T-cell (primary cell): Measurements from ENCODE around the gene MYO5C. TPM values are rescaled to one million over a fixed set of nuclear protein-coding genes. Genes with fewer than 3 reads are reported as not detected.

Source experiments
- ATAC-seq, 4 experiments: fragments of 200-7000 bp in 3 of 4; fragments of 150-1000 bp in 1 of 4; cut with Tn5 transposase; replicated peaks in 1 of 4; 1 replicate in 3 of 4; 2 replicates in 1 of 4; pipeline ENCODE4 v1.10.0; 2021; ENCODE audit warnings: moderate library complexity in 3 of 4, mild to moderate bottlenecking in 2 of 4, moderate number of reproducible peaks in 1 of 4
- CTCF ChIA-PET, 2 donors: fragments of 300-600 bp; sonication (Branson Sonifier 250); formaldehyde crosslinking; loops; one replicate each; lab custom pipeline; 2022; ENCODE audit warnings: antibody characterized with exemption in 2 of 2; lab: Charles Lee
- POLR2A ChIA-PET, 2 donors: fragments of 300-600 bp; sonication (Branson Sonifier 250); formaldehyde crosslinking; loops; one replicate each; lab custom pipeline; 2022; ENCODE audit warnings: antibody characterized with exemption in 2 of 2; lab: Charles Lee
- DNase-seq, 35 experiments: peaks; one replicate each; pipeline versions ENCODE4 v3.0.0 to v3.0.0-alpha.2; 2013 to 2023
- H3K27ac ChIP-seq: one replicate; pipeline ENCODE4 v1.5.1; 2013; ENCODE audit warnings: low read length
- H3K27me3 ChIP-seq, 2 experiments: replicated peaks in 1 of 2; 1 replicate in 1 of 2; 2 replicates in 1 of 2; pipeline versions ENCODE4 v1.6.1 to v1.7.0; 2013; ENCODE audit warnings: low read length in 1 of 2, mixed read lengths in 1 of 2; ENCODE audit not compliant: control insufficient read depth in 2 of 2, insufficient read depth in 2 of 2; ENCODE audit errors: extremely low read depth in 1 of 2
- H3K36me3 ChIP-seq, 2 donors: 1 replicate in 1 of 2; 2 replicates in 1 of 2; pipeline versions ENCODE4 v1.6.1 to v1.7.0; 2013; ENCODE audit warnings: low read length in 1 of 2; ENCODE audit not compliant: control insufficient read depth in 2 of 2, insufficient read depth in 1 of 2; ENCODE audit errors: extremely low read depth in 1 of 2
- H3K4me1 ChIP-seq, 2 experiments: 1 replicate in 1 of 2; 2 replicates in 1 of 2; pipeline versions ENCODE4 v1.6.1 to v1.7.0; 2013; ENCODE audit warnings: low read length in 2 of 2, mixed read lengths in 1 of 2; ENCODE audit not compliant: insufficient read depth in 2 of 2, control insufficient read depth in 1 of 2; ENCODE audit errors: extremely low read depth in 1 of 2
- H3K4me3 ChIP-seq, 2 donors: 1 replicate in 1 of 2; 2 replicates in 1 of 2; pipeline versions ENCODE4 v1.5.1 to v1.7.0; 2013; ENCODE audit warnings: mild to moderate bottlenecking in 2 of 2, low read length in 1 of 2, moderate library complexity in 1 of 2; ENCODE audit not compliant: control insufficient read depth in 1 of 2; ENCODE audit errors: extremely low read depth in 1 of 2
- H3K9me3 ChIP-seq: 2 replicates; pipeline ENCODE4 v1.7.0; 2013
- H3K27ac Mint-ChIP-seq, 2 donors: one replicate each; pipeline ENCODE4 v1.8.0; 2020 to 2021; ENCODE audit warnings: mild to moderate bottlenecking in 2 of 2, mixed read lengths in 2 of 2
- H3K27me3 Mint-ChIP-seq, 2 donors: one replicate each; pipeline ENCODE4 v1.8.0; 2021 to 2022; ENCODE audit warnings: mixed read lengths in 2 of 2
- H3K36me3 Mint-ChIP-seq: one replicate; pipeline ENCODE4 v1.8.0; 2021; ENCODE audit warnings: mixed read lengths
- H3K4me1 Mint-ChIP-seq, 3 donors: one replicate each; pipeline ENCODE4 v1.8.0; 2020 to 2022; ENCODE audit warnings: mixed read lengths in 3 of 3, mild to moderate bottlenecking in 1 of 3
- H3K4me3 Mint-ChIP-seq, 3 donors: one replicate each; pipeline ENCODE4 v1.8.0; 2020 to 2022; ENCODE audit warnings: mild to moderate bottlenecking in 3 of 3, mixed read lengths in 3 of 3, moderate library complexity in 3 of 3
- H3K9me3 Mint-ChIP-seq, 3 donors: one replicate each; pipeline ENCODE4 v1.8.0; 2020 to 2022; ENCODE audit warnings: mixed read lengths in 3 of 3
- WGBS: methylation state at CpG from one replicate; pipeline ENCODE4 v1.1.5; 2013; ENCODE audit warnings: missing lambda C conversion rate; ENCODE audit not compliant: insufficient coverage; 5-methylcytosine and 5-hydroxymethylcytosine counted together
- total RNA-seq, 35 experiments: library from RNA in 6 of 35; stranded (reverse) in 6 of 35; fragments of 120-200 nt in 1 of 35; gene quantifications; one replicate each; pipeline versions ENCODE4 v1.2.1 to v1.2.4 and lab custom pipeline; 2013 to 2026

The MYO5C gene
- total RNA-seq, 5 donors from 2014 or later (not counting 1 experiment from before 2014, with no cell fraction given), result 0.33 to 0.73 (median 0.53) TPM

DNA sequence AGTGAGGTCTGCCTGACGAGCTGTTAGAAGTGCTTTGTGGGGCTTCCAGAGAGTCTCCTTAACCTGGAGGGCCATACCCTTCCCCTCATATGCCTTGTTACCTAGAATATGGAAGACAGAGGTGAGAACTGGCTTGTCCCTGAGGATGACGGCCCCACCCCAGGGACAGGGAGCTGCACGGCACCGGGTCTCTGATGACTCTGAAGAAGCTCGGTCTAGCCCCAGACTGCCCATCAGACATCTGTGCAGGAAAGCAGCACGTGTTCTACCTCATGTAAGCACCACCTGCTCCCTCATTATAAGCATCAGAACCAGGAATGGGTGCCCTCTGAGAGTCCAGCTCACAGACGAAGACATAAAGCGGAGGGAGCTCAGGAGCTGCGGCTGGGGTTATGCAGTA, 18.0 kb downstream of the MYO5C start:
- no peak overlapping the region for H3K4me3 Mint-ChIP-seq
- CTCF ChIA-PET, result no interaction called here
- H3K27ac Mint-ChIP-seq, result no peak overlapping the region
- POLR2A ChIA-PET, result interaction anchor here in 1 of 2 donors (0.9 kb wide), 1 partner anchor 447 kb away, joined by 4 read pairs; no protein-coding TSS in a partner anchor
- H3K27ac ChIP-seq, result no peak overlapping the region
- ATAC-seq (no peak), DNase-seq (no peak)
- 97% methylated on average over 6 of the region's 9 CpGs for WGBS
- no peaks in the 10 kb centered on the region for H3K36me3 ChIP-seq
- H3K9me3 ChIP-seq, result no peaks in the 10 kb centered on the region
- peaks cover 4 to 6% of the 10 kb centered on the region in 2 donors for H3K27me3 Mint-ChIP-seq
- no peaks in the 10 kb centered on the region for H3K9me3 Mint-ChIP-seq
- H3K27me3 ChIP-seq, result no peaks in the 10 kb centered on the region
- H3K4me3 ChIP-seq, result no peak overlapping the region
- H3K4me1 Mint-ChIP-seq, result no peaks in the 10 kb centered on the region
- no peaks in the 10 kb centered on the region for H3K4me1 ChIP-seq
- no peaks in the 10 kb centered on the region for H3K36me3 Mint-ChIP-seq

DNA sequence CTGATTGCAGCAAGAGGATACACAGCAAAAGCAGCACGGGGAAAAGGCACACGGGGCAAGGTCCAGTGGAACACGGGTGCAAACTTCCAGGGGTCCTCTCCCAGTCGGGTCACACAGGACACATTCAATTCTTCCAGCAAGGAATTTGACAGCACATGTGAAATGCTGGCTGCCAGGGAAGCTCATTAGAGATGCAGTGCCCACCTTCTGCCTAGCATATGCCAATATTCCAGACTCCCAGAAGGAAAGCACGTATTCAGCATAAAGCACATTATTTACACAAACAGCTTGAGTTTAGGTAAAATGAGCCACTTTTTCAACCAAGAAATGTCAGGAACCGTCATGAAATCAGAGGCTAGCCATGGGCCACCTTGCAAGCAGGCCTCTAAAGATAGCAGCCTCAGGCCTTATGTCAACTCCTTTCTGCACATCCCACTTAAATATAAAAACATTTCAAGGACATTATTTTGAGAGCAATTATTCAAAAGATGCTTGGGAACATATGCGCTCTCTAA, 19.3 kb downstream of the MYO5C start:
- no peak overlapping the region for H3K4me3 ChIP-seq
- Mint-ChIP-seq H3K27ac (no peak overlapping the region), H3K9me3 (no peaks in the 10 kb centered on the region), H3K27me3 (peaks cover 4 to 6% of the 10 kb centered on the region in 2 donors), H3K4me3 (no peak overlapping the region), H3K4me1 (no peaks in the 10 kb centered on the region), H3K36me3 (no peaks in the 10 kb centered on the region)
- 82% methylated on average over 6 of the region's 7 CpGs for WGBS
- no peaks in the 10 kb centered on the region for H3K36me3 ChIP-seq
- POLR2A ChIA-PET, result no interaction called here
- H3K27ac ChIP-seq, result no peak overlapping the region
- H3K27me3 ChIP-seq, result no peaks in the 10 kb centered on the region
- no peak for DNase-seq
- H3K9me3 ChIP-seq, result no peaks in the 10 kb centered on the region
- CTCF ChIA-PET, result no interaction called here
- H3K4me1 ChIP-seq, result no peaks in the 10 kb centered on the region
- ATAC-seq, result no peak

DNA sequence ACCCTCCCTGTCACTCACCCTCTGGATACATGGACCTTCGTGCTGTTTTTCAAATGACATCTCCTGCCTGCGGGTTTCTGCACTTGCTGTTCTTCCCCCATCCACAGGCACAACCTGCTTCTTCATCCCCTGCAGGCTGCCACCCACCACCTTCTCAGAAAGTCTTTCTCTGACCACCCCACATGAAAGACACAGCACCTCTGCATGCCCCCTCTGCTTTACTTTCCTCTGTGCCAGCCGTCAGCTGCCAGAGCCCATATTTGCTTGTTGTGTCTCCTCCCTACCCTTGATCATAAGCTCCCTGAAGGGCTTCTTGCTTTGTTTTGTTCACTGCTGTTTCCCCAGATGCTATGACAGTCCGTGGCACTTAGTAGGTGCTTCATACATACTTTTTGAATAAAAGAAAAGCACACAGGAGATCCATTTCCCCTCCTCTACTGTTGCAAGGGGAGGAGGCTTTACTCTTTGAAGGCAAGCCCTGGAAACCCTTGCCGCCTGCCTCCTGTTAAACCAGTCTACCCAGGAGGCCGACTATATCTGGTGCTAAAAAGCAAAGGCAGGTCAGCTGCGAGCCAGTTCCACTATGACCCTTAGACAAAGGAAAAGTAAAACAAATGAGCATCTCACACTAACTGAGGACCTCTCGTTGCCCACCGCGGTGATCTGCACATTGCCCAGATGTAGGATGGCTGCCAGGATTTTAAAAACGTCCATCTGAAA, 31.9 kb downstream of the MYO5C start:
- WGBS, result 88% methylated on average over 10 of the region's 11 CpGs
- H3K4me3 ChIP-seq, result no peak overlapping the region
- ATAC-seq (no peak), DNase-seq (no peak)
- Mint-ChIP-seq H3K4me1 (peaks cover 35 to 43% (median 40%) of the 10 kb centered on the region in 3 donors), H3K36me3 (no peaks in the 10 kb centered on the region), H3K4me3 (peak overlapping the region in 1 of 3 donors; percentile 6), H3K27me3 (no peaks in the 10 kb centered on the region), H3K9me3 (no peaks in the 10 kb centered on the region), H3K27ac (peak overlapping the region; percentile 76 to 93)
- POLR2A ChIA-PET, result no interaction called here
- H3K27me3 ChIP-seq, result no peaks in the 10 kb centered on the region
- CTCF ChIA-PET, result no interaction called here
- H3K4me1 ChIP-seq, result peaks cover 17 to 37% of the 10 kb centered on the region in 2 experiments
- H3K27ac ChIP-seq, result no peak overlapping the region
- no peaks in the 10 kb centered on the region for H3K9me3 ChIP-seq
- H3K36me3 ChIP-seq, result no peaks in the 10 kb centered on the region

DNA sequence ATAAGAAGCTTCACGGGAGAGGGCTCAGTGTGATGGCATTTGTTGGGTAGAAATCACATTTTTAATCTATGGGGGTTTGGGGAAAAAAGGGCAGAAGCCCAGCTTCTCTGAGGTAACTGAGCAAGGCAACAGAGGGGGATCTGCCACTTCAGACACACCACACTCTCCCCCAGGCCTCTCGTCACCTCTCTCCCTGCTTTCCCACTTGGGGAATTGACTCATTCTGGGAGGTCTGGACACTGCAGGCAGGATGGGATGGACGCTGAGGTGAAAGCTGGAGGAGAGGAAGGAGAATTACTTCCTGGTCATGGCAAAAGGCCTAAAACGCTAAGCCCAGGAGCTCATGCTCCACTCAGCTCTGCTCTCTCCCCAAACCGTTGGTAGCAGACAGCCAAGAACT, 33.2 kb downstream of the MYO5C start:
- no peak for DNase-seq
- POLR2A ChIA-PET, result interaction anchor here in 1 of 2 donors (0.5 to 0.6 kb wide), 2 partner anchors 14 to 143 kb away, joined by 3 read pairs; no protein-coding TSS in a partner anchor
- CTCF ChIA-PET, result interaction anchor here (0.8 to 1.3 kb wide), 3 partner anchors 84 to 473 kb away, joined by 3 to 5 read pairs (median 4); no protein-coding TSS in a partner anchor

GRCh38 chr15:52261498-52262242, 33.9 kb downstream of the MYO5C start:
- whole genome bisulfite sequencing, result 50% methylated on average over 2 of the region's 8 CpGs

More for the DNA sequence above, 33.2 kb downstream of the MYO5C start:
- WGBS, result 78% methylated on average over 2 of the region's 5 CpGs
- H3K36me3 Mint-ChIP-seq, result no peaks in the 10 kb centered on the region
- no peak for ATAC-seq
- H3K27me3 Mint-ChIP-seq, result no peaks in the 10 kb centered on the region
- Histone ChIP-seq H3K36me3 (no peaks in the 10 kb centered on the region), H3K27me3 (no peaks in the 10 kb centered on the region), H3K4me3 (no peak overlapping the region), H3K4me1 (peaks cover 17 to 38% of the 10 kb centered on the region in 2 experiments), H3K9me3 (no peaks in the 10 kb centered on the region), H3K27ac (peak overlapping the region; percentile 70)
- peak overlapping the region; percentile 51 to 69 (median 62) for H3K4me3 Mint-ChIP-seq
- H3K9me3 Mint-ChIP-seq, result no peaks in the 10 kb centered on the region
- peaks cover 37 to 43% (median 40%) of the 10 kb centered on the region in 3 donors for H3K4me1 Mint-ChIP-seq
- peak overlapping the region; percentile 87 to 93 for H3K27ac Mint-ChIP-seq

DNA sequence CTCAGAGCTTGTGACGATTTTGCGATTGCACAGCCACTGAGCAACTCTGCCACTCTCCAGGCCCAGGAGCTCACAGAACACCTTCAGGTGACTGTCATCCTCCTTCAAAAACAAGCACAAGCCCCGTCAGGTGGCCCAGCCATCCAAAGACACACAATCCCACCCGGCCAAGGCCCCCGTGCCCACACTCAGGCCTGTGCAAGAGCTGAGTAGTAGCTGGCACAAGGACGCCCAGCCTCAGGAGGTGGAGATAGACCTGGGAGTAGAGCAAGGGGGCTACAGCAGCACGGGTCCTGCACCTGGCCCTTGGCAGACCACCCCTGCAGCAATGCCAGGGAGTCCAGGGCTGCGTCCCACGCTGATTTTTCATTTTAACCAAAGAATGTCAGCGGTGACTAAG, 34.6 kb downstream of the MYO5C start:
- no peaks in the 10 kb centered on the region for H3K9me3 ChIP-seq
- peak overlapping the region in 1 of 3 donors; percentile 62 for H3K4me3 Mint-ChIP-seq
- no peaks in the 10 kb centered on the region for H3K27me3 Mint-ChIP-seq
- H3K27me3 ChIP-seq, result no peaks in the 10 kb centered on the region
- H3K27ac Mint-ChIP-seq, result peak overlapping the region; percentile 31 to 61
- H3K9me3 Mint-ChIP-seq, result no peaks in the 10 kb centered on the region
- peak overlapping the region; percentile 70 for H3K27ac ChIP-seq
- 100% methylated on average over 6 of the region's 10 CpGs for WGBS
- no peak overlapping the region for H3K4me3 ChIP-seq
- H3K4me1 ChIP-seq, result peaks cover 23 to 45% of the 10 kb centered on the region in 2 experiments
- H3K36me3 ChIP-seq, result no peaks in the 10 kb centered on the region
- ChIA-PET POLR2A (no interaction called here), CTCF (interaction anchor here in 1 of 2 donors (1.3 kb wide), 1 partner anchor 474 kb away, joined by 5 read pairs; no protein-coding TSS in a partner anchor)
- no peaks in the 10 kb centered on the region for H3K36me3 Mint-ChIP-seq
- H3K4me1 Mint-ChIP-seq, result peaks cover 44 to 53% (median 52%) of the 10 kb centered on the region in 3 donors
- no peak for DNase-seq
- no peak for ATAC-seq

More at GRCh38 chr15:52261498-52262242, 33.9 kb downstream of the MYO5C start:
- Mint-ChIP-seq H3K9me3 (no peaks in the 10 kb centered on the region), H3K36me3 (no peaks in the 10 kb centered on the region), H3K4me1 (peaks cover 43 to 49% (median 46%) of the 10 kb centered on the region in 3 donors), H3K27me3 (no peaks in the 10 kb centered on the region), H3K4me3 (peak overlapping the region; percentile 51 to 69 (median 62)), H3K27ac (peak overlapping the region; percentile 87 to 93)
- H3K36me3 ChIP-seq, result no peaks in the 10 kb centered on the region
- ChIA-PET POLR2A (interaction anchor here in 1 of 2 donors (0.5 to 0.6 kb wide), 4 partner anchors 13 to 391 kb away, joined by 3 to 4 read pairs (median 3); no protein-coding TSS in a partner anchor), CTCF (interaction anchor here (0.5 to 1.3 kb wide), 5 partner anchors 83 to 474 kb away, joined by 3 to 6 read pairs (median 4); no protein-coding TSS in a partner anchor)
- ATAC-seq (peak; percentile 81 to 94 (median 93)), DNase-seq (peak in 29 of 35 experiments; percentile 4 to 53 (median 21))
- peak overlapping the region; percentile 70 for H3K27ac ChIP-seq
- no peaks in the 10 kb centered on the region for H3K27me3 ChIP-seq
- H3K9me3 ChIP-seq, result no peaks in the 10 kb centered on the region
- peaks cover 22 to 45% of the 10 kb centered on the region in 2 experiments for H3K4me1 ChIP-seq
- H3K4me3 ChIP-seq, result no peak overlapping the region
